ENCODE measurements around the gene USP53. TPM values are rescaled to one million over a fixed set of nuclear protein-coding genes. Genes with fewer than 3 reads are reported as not detected.

The USP53 gene
- total and polyA plus RNA-seq, 2 experiments from 2014 or later = 17.1 to 27.7 TPM

DNA sequence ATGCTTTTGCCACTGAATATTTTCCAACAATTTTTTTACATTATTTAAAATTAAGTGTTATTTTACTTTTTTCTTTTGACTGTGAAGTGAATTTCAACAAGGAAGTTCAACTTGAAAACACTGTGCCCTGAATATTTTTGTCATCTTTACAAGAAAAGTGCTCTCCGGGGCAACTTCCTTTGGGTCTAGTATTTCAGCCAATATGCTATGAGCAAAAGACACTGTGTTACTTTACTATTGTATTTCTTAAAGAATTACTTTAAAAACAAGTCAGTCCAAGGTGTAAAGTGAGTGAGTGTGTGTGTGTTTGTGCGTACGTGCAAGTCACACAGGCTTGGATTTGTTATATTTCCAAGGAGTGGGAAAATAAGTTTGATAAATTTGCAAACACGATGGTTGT, 7.6 kb upstream of the USP53 start:
- Mint-ChIP-seq H3K9me3 (peaks cover 7% of the 10 kb centered on the region), H3K27ac (no peak overlapping the region), H3K4me3 (no peak overlapping the region), H3K36me3 (ENCODE audit: low read depth) (0 out of 3 replicates have a peak, but pooled peaks cover 3% of the 10 kb centered on the region), H3K4me1 (peaks cover 14% of the 10 kb centered on the region; the same call in 2 of the 3 replicates), H3K27me3 (ENCODE audit: insufficient read depth, low read depth, poor library complexity) (peaks cover 4% of the 10 kb centered on the region)
- H3K4me3 ChIP-seq = no peak overlapping the region
- no peak overlapping the region for H3K27ac ChIP-seq (ENCODE audit: low read depth)
- H3K79me2 ChIP-seq (replicated peaks; ENCODE audit: insufficient read depth) = no peaks in the 10 kb centered on the region
- H2AFZ ChIP-seq = no peak overlapping the region
- H3K36me3 ChIP-seq (ENCODE audit: insufficient read depth) = no peaks in the 10 kb centered on the region
- peaks cover 13% of the 10 kb centered on the region for H3K4me1 ChIP-seq (ENCODE audit: insufficient read depth)
- no peaks in the 10 kb centered on the region for H3F3A ChIP-seq (replicated peaks; ENCODE audit: low read depth)
- peak overlapping the region; percentile 30 for H3K4me2 ChIP-seq
- H4K20me1 ChIP-seq (replicated peaks; ENCODE audit: insufficient read depth) = no peaks in the 10 kb centered on the region
- no peaks in the 10 kb centered on the region for H3K9me2 ChIP-seq (ENCODE audit: insufficient read depth)
- ATAC-seq (no peak), DNase-seq (ENCODE audit: low spot score) (no peak)
- no peak for TF ChIP-seq ZNF114 (CRISPR knock-in tag; IDR thresholded peaks at IDR 0.05)
- TF ChIP-seq POLR2AphosphoS5 (IDR thresholded peaks at IDR 0.05; ENCODE audit: low read depth) = no peak
- TF ChIP-seq, protein P1, sequence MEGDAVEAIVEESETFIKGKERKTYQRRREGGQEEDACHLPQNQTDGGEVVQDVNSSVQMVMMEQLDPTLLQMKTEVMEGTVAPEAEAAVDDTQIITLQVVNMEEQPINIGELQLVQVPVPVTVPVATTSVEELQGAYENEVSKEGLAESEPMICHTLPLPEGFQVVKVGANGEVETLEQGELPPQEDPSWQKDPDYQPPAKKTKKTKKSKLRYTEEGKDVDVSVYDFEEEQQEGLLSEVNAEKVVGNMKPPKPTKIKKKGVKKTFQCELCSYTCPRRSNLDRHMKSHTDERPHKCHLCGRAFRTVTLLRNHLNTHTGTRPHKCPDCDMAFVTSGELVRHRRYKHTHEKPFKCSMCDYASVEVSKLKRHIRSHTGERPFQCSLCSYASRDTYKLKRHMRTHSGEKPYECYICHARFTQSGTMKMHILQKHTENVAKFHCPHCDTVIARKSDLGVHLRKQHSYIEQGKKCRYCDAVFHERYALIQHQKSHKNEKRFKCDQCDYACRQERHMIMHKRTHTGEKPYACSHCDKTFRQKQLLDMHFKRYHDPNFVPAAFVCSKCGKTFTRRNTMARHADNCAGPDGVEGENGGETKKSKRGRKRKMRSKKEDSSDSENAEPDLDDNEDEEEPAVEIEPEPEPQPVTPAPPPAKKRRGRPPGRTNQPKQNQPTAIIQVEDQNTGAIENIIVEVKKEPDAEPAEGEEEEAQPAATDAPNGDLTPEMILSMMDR (conservative IDR thresholded peaks at IDR 0.05; ENCODE audit: low read depth in 2 of 2) = no peak
- no peak for TF ChIP-seq EZH2 (IDR thresholded peaks at IDR 0.05; ENCODE audit: low read depth, unreplicated experiment)
- no peak for TF ChIP-seq JUNB (IDR thresholded peaks at IDR 0.05; ENCODE audit: unreplicated experiment)
- no peak for TF ChIP-seq STAT1 (IDR thresholded peaks at IDR 0.05; ENCODE audit: unreplicated experiment)
- TF ChIP-seq CREB1 (CRISPR knock-in tag; IDR thresholded peaks at IDR 0.05; ENCODE audit: low read depth) = no peak
- TF ChIP-seq, protein P2, sequence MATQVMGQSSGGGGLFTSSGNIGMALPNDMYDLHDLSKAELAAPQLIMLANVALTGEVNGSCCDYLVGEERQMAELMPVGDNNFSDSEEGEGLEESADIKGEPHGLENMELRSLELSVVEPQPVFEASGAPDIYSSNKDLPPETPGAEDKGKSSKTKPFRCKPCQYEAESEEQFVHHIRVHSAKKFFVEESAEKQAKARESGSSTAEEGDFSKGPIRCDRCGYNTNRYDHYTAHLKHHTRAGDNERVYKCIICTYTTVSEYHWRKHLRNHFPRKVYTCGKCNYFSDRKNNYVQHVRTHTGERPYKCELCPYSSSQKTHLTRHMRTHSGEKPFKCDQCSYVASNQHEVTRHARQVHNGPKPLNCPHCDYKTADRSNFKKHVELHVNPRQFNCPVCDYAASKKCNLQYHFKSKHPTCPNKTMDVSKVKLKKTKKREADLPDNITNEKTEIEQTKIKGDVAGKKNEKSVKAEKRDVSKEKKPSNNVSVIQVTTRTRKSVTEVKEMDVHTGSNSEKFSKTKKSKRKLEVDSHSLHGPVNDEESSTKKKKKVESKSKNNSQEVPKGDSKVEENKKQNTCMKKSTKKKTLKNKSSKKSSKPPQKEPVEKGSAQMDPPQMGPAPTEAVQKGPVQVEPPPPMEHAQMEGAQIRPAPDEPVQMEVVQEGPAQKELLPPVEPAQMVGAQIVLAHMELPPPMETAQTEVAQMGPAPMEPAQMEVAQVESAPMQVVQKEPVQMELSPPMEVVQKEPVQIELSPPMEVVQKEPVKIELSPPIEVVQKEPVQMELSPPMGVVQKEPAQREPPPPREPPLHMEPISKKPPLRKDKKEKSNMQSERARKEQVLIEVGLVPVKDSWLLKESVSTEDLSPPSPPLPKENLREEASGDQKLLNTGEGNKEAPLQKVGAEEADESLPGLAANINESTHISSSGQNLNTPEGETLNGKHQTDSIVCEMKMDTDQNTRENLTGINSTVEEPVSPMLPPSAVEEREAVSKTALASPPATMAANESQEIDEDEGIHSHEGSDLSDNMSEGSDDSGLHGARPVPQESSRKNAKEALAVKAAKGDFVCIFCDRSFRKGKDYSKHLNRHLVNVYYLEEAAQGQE (IDR thresholded peaks at IDR 0.05; ENCODE audit: unreplicated experiment) = no peak
- no peak for TF ChIP-seq EZH2phosphoT487 (IDR thresholded peaks at IDR 0.05; ENCODE audit: unreplicated experiment)
- TF ChIP-seq, protein P3, sequence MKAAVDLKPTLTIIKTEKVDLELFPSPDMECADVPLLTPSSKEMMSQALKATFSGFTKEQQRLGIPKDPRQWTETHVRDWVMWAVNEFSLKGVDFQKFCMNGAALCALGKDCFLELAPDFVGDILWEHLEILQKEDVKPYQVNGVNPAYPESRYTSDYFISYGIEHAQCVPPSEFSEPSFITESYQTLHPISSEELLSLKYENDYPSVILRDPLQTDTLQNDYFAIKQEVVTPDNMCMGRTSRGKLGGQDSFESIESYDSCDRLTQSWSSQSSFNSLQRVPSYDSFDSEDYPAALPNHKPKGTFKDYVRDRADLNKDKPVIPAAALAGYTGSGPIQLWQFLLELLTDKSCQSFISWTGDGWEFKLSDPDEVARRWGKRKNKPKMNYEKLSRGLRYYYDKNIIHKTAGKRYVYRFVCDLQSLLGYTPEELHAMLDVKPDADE (IDR thresholded peaks at IDR 0.05) = no peak
- TF ChIP-seq, protein P4, sequence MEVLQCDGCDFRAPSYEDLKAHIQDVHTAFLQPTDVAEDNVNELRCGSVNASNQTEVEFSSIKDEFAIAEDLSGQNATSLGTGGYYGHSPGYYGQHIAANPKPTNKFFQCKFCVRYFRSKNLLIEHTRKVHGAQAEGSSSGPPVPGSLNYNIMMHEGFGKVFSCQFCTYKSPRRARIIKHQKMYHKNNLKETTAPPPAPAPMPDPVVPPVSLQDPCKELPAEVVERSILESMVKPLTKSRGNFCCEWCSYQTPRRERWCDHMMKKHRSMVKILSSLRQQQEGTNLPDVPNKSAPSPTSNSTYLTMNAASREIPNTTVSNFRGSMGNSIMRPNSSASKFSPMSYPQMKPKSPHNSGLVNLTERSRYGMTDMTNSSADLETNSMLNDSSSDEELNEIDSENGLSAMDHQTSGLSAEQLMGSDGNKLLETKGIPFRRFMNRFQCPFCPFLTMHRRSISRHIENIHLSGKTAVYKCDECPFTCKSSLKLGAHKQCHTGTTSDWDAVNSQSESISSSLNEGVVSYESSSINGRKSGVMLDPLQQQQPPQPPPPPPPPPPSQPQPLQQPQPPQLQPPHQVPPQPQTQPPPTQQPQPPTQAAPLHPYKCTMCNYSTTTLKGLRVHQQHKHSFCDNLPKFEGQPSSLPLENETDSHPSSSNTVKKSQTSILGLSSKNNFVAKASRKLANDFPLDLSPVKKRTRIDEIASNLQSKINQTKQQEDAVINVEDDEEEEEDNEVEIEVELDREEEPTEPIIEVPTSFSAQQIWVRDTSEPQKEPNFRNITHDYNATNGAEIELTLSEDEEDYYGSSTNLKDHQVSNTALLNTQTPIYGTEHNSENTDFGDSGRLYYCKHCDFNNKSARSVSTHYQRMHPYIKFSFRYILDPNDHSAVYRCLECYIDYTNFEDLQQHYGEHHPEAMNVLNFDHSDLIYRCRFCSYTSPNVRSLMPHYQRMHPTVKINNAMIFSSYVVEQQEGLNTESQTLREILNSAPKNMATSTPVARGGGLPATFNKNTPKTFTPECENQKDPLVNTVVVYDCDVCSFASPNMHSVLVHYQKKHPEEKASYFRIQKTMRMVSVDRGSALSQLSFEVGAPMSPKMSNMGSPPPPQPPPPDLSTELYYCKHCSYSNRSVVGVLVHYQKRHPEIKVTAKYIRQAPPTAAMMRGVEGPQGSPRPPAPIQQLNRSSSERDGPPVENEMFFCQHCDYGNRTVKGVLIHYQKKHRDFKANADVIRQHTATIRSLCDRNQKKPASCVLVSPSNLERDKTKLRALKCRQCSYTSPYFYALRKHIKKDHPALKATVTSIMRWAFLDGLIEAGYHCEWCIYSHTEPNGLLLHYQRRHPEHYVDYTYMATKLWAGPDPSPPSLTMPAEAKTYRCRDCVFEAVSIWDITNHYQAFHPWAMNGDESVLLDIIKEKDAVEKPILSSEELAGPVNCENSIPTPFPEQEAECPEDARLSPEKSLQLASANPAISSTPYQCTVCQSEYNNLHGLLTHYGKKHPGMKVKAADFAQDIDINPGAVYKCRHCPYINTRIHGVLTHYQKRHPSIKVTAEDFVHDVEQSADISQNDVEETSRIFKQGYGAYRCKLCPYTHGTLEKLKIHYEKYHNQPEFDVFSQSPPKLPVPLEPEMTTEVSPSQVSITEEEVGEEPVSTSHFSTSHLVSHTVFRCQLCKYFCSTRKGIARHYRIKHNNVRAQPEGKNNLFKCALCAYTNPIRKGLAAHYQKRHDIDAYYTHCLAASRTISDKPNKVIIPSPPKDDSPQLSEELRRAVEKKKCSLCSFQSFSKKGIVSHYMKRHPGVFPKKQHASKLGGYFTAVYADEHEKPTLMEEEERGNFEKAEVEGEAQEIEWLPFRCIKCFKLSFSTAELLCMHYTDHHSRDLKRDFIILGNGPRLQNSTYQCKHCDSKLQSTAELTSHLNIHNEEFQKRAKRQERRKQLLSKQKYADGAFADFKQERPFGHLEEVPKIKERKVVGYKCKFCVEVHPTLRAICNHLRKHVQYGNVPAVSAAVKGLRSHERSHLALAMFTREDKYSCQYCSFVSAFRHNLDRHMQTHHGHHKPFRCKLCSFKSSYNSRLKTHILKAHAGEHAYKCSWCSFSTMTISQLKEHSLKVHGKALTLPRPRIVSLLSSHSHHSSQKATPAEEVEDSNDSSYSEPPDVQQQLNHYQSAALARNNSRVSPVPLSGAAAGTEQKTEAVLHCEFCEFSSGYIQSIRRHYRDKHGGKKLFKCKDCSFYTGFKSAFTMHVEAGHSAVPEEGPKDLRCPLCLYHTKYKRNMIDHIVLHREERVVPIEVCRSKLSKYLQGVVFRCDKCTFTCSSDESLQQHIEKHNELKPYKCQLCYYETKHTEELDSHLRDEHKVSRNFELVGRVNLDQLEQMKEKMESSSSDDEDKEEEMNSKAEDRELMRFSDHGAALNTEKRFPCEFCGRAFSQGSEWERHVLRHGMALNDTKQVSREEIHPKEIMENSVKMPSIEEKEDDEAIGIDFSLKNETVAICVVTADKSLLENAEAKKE (CRISPR knock-in tag; IDR thresholded peaks at IDR 0.05) = no peak
- TF ChIP-seq ZNF331 (CRISPR knock-in tag; IDR thresholded peaks at IDR 0.05; ENCODE audit: low read depth) = no peak
- no peak for TF ChIP-seq NANOG (IDR thresholded peaks at IDR 0.05; ENCODE audit: borderline replicate concordance)
- H3K27me3 ChIP-seq (ENCODE audit: insufficient read depth) = no peaks in the 10 kb centered on the region

Measured in GM23338 (cell line).